H1 (cell line): ENCODE data around the gene KCMF1. TPM values are rescaled to one million over a fixed set of nuclear protein-coding genes. Genes with fewer than 3 reads are reported as not detected.

Source experiments
- CTCF ChIA-PET: fragments of 300-600 bp; sonication (Branson Sonifier 250); formaldehyde crosslinking; loops from one replicate; lab custom pipeline; 2021; ENCODE audit not compliant: partially characterized antibody; lab: Charles Lee
- POLR2A ChIA-PET: fragments of 300-600 bp; sonication (Branson Sonifier 250); formaldehyde crosslinking; loops from one replicate; lab custom pipeline; 2021; ENCODE audit warnings: inconsistent platforms; ENCODE audit not compliant: partially characterized antibody; lab: Charles Lee
- DNase-seq, 2 experiments: peaks; one replicate each; pipeline versions ENCODE4 v3.0.0 to v3.0.0-alpha.2; 2010 to 2022; ENCODE audit warnings: low spot score in 2 of 2, low read depth in 1 of 2, mixed read lengths in 1 of 2
- FAIRE-seq: peaks from 2 replicates; lab custom pipeline; 2011; peaks lifted over from hg19 to GRCh38; lab: Jason Lieb, UNC
- H2AFZ ChIP-seq: 2 replicates; pipeline ENCODE4 v1.8.1; 2012; ENCODE audit warnings: low read length, inconsistent platforms
- H2AK5ac ChIP-seq: 2 replicates; pipeline ENCODE4 v1.6.1; 2013; ENCODE audit warnings: low read depth, low read length
- H2BK120ac ChIP-seq: replicated peaks from 2 replicates; pipeline ENCODE3; 2013; ENCODE audit warnings: low read depth, low read length, inconsistent platforms
- H2BK12ac ChIP-seq: 2 replicates; pipeline ENCODE4 v1.6.1; 2013; ENCODE audit warnings: low read depth, low read length
- H2BK15ac ChIP-seq: 2 replicates; pipeline ENCODE4 v1.6.1; 2013; ENCODE audit warnings: low read length
- H2BK20ac ChIP-seq: 2 replicates; pipeline ENCODE4 v1.6.1; 2013; ENCODE audit warnings: low read length
- H2BK5ac ChIP-seq: 2 replicates; pipeline ENCODE4 v1.6.1; 2013; ENCODE audit warnings: low read depth, low read length
- H3K14ac ChIP-seq: 2 replicates; pipeline ENCODE4 v1.6.1; 2013; ENCODE audit warnings: inconsistent platforms; ENCODE audit not compliant: insufficient read length
- H3K18ac ChIP-seq: 2 replicates; pipeline ENCODE4 v1.6.1; 2013; ENCODE audit warnings: low read length; ENCODE audit errors: extremely low read depth
- H3K23ac ChIP-seq: 2 replicates; pipeline ENCODE4 v1.6.1; 2013; ENCODE audit warnings: inconsistent platforms; ENCODE audit not compliant: insufficient read length
- H3K23me2 ChIP-seq: 2 replicates; pipeline ENCODE4 v1.6.1; 2013; ENCODE audit warnings: low read depth, low read length
- H3K27ac ChIP-seq: 2 replicates; pipeline ENCODE4 v1.6.1; 2011; ENCODE audit warnings: low read depth, low read length, inconsistent platforms
- H3K27me3 ChIP-seq, 4 experiments: replicated peaks in 1 of 4; 1 replicate in 1 of 4; 2 replicates in 3 of 4; pipeline versions ENCODE4 v1.6.1 to v1.8.1; 2011 to 2013; ENCODE audit warnings: low read length in 3 of 4, mild to moderate bottlenecking in 3 of 4, inconsistent platforms in 2 of 4, mixed read lengths in 2 of 4, moderate library complexity in 1 of 4; ENCODE audit not compliant: control insufficient read depth in 3 of 4, insufficient read depth in 3 of 4; ENCODE audit errors: extremely low read depth in 1 of 4
- H3K36me3 ChIP-seq, 4 experiments: 2 replicates each; pipeline versions ENCODE4 v1.6.1 to v1.8.1; 2011 to 2013; ENCODE audit warnings: mild to moderate bottlenecking in 4 of 4, low read length in 3 of 4, moderate library complexity in 2 of 4, control low read depth in 1 of 4, inconsistent platforms in 1 of 4; ENCODE audit not compliant: insufficient read depth in 4 of 4, control insufficient read depth in 2 of 4
- H3K4ac ChIP-seq: replicated peaks from 2 replicates; pipeline ENCODE3; 2013; ENCODE audit warnings: low read length, low read depth, mixed read lengths, inconsistent platforms; ENCODE audit not compliant: insufficient read length
- H3K4me1 ChIP-seq, 4 experiments: replicated peaks in 1 of 4; 1 replicate in 1 of 4; 2 replicates in 3 of 4; pipeline versions ENCODE4 v1.6.1 to v1.8.1; 2011 to 2013; ENCODE audit warnings: low read length in 3 of 4, inconsistent platforms in 2 of 4, mixed read lengths in 1 of 4; ENCODE audit not compliant: insufficient read depth in 4 of 4, control insufficient read depth in 3 of 4
- H3K4me2 ChIP-seq, 2 experiments: 2 replicates each; pipeline versions ENCODE4 v1.6.1 to v1.8.1; 2011 to 2013; ENCODE audit warnings: low read depth in 2 of 2, low read length in 2 of 2, control low read depth in 1 of 2, inconsistent platforms in 1 of 2, mild to moderate bottlenecking in 1 of 2; ENCODE audit not compliant: insufficient read depth in 1 of 2
- H3K4me3 ChIP-seq, 4 experiments: fragments of 200-600, 300-600 bp in 1 of 4; sonication (generic), shearing (Covaris generic), sonication (Bioruptor Twin) in 1 of 4; 2 replicates each; pipeline versions ENCODE4 v1.5.1 to v1.8.1; 2011 to 2016; ENCODE audit warnings: low read length in 4 of 4, low read depth in 3 of 4, control low read depth in 2 of 4, inconsistent platforms in 2 of 4, mild to moderate bottlenecking in 2 of 4, mixed read lengths in 1 of 4, moderate library complexity in 1 of 4; ENCODE audit not compliant: insufficient read depth in 2 of 4; ENCODE audit errors: extremely low read depth in 1 of 4
- H3K56ac ChIP-seq: replicated peaks from 2 replicates; pipeline ENCODE3; 2013; ENCODE audit warnings: low read depth, mild to moderate bottlenecking, mixed read lengths, low read length, inconsistent platforms; ENCODE audit not compliant: insufficient read length
- H3K79me1 ChIP-seq: 2 replicates; pipeline ENCODE4 v1.6.1; 2013; ENCODE audit warnings: low read depth, low read length, control low read depth
- H3K79me2 ChIP-seq, 2 experiments: 2 replicates each; pipeline versions ENCODE4 v1.6.1 to v1.8.1; 2012 to 2013; ENCODE audit warnings: low read length in 2 of 2, mild to moderate bottlenecking in 2 of 2, inconsistent platforms in 1 of 2; ENCODE audit not compliant: insufficient read depth in 2 of 2, control insufficient read depth in 1 of 2
- H3K9ac ChIP-seq, 4 experiments: replicated peaks in 1 of 4; 1 replicate in 1 of 4; 2 replicates in 3 of 4; pipeline versions ENCODE4 v1.6.1 to v1.8.1; 2011 to 2013; ENCODE audit warnings: low read depth in 3 of 4, low read length in 3 of 4, control low read depth in 2 of 4, mild to moderate bottlenecking in 2 of 4, moderate library complexity in 2 of 4, inconsistent platforms in 1 of 4; ENCODE audit errors: extremely low read depth in 1 of 4
- H3K9me3 ChIP-seq, 2 experiments: 2 replicates each; pipeline versions ENCODE4 v1.6.1 to v1.8.1; 2012 to 2013; ENCODE audit warnings: mild to moderate bottlenecking in 2 of 2, moderate library complexity in 2 of 2, control low read depth in 1 of 2, inconsistent platforms in 1 of 2, low read depth in 1 of 2, low read length in 1 of 2, mixed read lengths in 1 of 2; ENCODE audit not compliant: insufficient read depth in 2 of 2
- H4K20me1 ChIP-seq, 2 experiments: replicated peaks in 1 of 2; 2 replicates each; pipeline versions ENCODE3 to v1.8.1; 2011 to 2013; ENCODE audit warnings: inconsistent platforms in 2 of 2, low read length in 2 of 2, mild to moderate bottlenecking in 1 of 2; ENCODE audit not compliant: insufficient read depth in 2 of 2, control insufficient read depth in 1 of 2
- H4K5ac ChIP-seq: 2 replicates; pipeline ENCODE4 v1.6.1; 2013; ENCODE audit warnings: low read length, low read depth, mixed read lengths, inconsistent platforms; ENCODE audit not compliant: insufficient read length
- H4K8ac ChIP-seq: 2 replicates; pipeline ENCODE4 v1.8.0; 2013; ENCODE audit warnings: mild to moderate bottlenecking, moderate library complexity, low read length, inconsistent platforms; ENCODE audit not compliant: insufficient read depth; ENCODE audit errors: extremely low read depth
- H4K91ac ChIP-seq: replicated peaks from 2 replicates; pipeline ENCODE3; 2013; ENCODE audit warnings: low read length, mixed read lengths, inconsistent platforms; ENCODE audit not compliant: insufficient read length
- BACH1 ChIP-seq: IDR thresholded peaks from 2 replicates; pipeline ENCODE4 v1.6.1; 2012; ENCODE audit warnings: low read length, improper control_type of control experiment
- E2F6 ChIP-seq: IDR thresholded peaks from 2 replicates; pipeline ENCODE4 v1.6.1; 2012; ENCODE audit warnings: inconsistent platforms
- RFX5 ChIP-seq: IDR thresholded peaks from 2 replicates; pipeline ENCODE4 v1.6.1; 2011; ENCODE audit warnings: low read depth, low read length, improper control_type of control experiment, borderline replicate concordance
- RNF2 ChIP-seq: fragments of 200-900, 300-1000 bp; sonication (generic); IDR thresholded peaks from 2 replicates; pipeline ENCODE4 v1.7.1; 2016; ENCODE audit warnings: borderline replicate concordance, low read depth, mild to moderate bottlenecking, antibody characterized with exemption, low read length; ENCODE audit not compliant: poor library complexity, severe bottlenecking; ENCODE audit errors: missing control alignments
- RXRA ChIP-seq: IDR thresholded peaks from 2 replicates; pipeline ENCODE4 v1.6.1; 2011; ENCODE audit warnings: low read depth, mild to moderate bottlenecking, low read length, moderate library complexity; ENCODE audit not compliant: insufficient read depth
- SAP30 ChIP-seq: fragments of 300-600 bp; sonication (generic); IDR thresholded peaks from 2 replicates; pipeline ENCODE4 v1.7.1; 2012; ENCODE audit warnings: low read length, moderate library complexity, mild to moderate bottlenecking, inconsistent platforms; ENCODE audit not compliant: insufficient read depth, insufficient replicate concordance
- SIRT6 ChIP-seq: IDR thresholded peaks from one replicate; pipeline ENCODE4 v1.7.1; 2012; ENCODE audit warnings: low read length, inconsistent platforms
- SP4 ChIP-seq: IDR thresholded peaks from 2 replicates; pipeline ENCODE4 v1.6.1; 2012; ENCODE audit warnings: low read length, inconsistent platforms
- TCF12 ChIP-seq: IDR thresholded peaks from 2 replicates; pipeline ENCODE4 v1.6.1; 2011; ENCODE audit warnings: low read depth, mild to moderate bottlenecking, low read length
- WGBS, 2 experiments: shearing (Covaris generic) in 1 of 2; methylation state at CpG; one replicate each; pipeline versions ENCODE4 v1.1.6 to v1.1.7; 2013 to 2015; ENCODE audit warnings: low lambda C conversion rate in 2 of 2, mixed read lengths in 2 of 2, inconsistent platforms in 1 of 2, low coverage in 1 of 2, missing lambda C conversion rate in 1 of 2; ENCODE audit not compliant: insufficient replicate concordance in 2 of 2, insufficient coverage in 1 of 2, insufficient read length in 1 of 2; ENCODE audit errors: extremely low coverage in 1 of 2, missing lambda C conversion rate in 1 of 2; 5-methylcytosine and 5-hydroxymethylcytosine counted together
- polyA plus RNA-seq, 7 experiments: library from polyadenylated mRNA; depleted of rRNA in 3 of 7; stranded (reverse) in 5 of 7; unstranded in 2 of 7; fragments of >200 nt in 5 of 7; fragments of 200-250 nt in 2 of 7; gene quantifications; 1 replicate in 5 of 7; 2 replicates in 1 of 7; 4 replicates in 1 of 7; pipeline versions ENCODE4 v1.2.1 to v1.2.3, GENCODE V29; 2011 to 2013; ENCODE audit warnings: missing spikeins in 2 of 7, mixed read lengths in 2 of 7
- total RNA-seq: library from RNA; stranded (reverse); fragmentation: NEBNext Ultra II Directional; extraction: Animal tissue kit (Norgen Biotek cat#: 25700); gene quantifications from 2 replicates; pipeline ENCODE4 v1.2.1, GENCODE V29; 2021

Gene KCMF1
- total and polyA plus RNA-seq, 2 of the 8 experiments (the other 6 are each of a cell fraction or from before 2014, with no cell fraction given) = 86.9 to 149 TPM

DNA sequence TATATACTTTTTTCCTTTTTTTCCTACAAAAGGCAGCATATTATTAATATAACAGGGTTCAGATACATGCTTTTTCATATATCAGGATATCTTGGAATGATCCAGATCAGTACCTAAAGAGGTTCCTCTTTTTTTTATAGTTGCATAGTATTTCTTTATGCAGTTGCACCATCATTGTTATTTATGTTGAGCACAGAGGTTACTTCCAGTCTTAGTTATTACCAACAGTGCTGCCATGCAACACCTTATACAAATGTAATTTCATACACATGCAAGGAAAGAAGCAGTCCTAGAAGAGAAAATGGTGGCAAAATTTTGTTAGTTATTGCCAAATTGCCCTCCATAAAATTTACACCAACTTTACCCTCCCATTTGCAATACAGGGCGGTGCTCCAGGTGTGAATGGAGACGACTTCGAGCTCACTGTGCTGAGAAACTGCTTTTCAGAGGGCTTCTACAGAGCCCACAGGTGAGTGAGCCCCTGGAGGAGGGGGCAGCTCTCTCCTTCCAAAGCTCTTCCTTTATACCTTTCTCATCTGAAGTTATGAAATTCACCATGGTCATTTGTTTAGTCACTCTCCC lies 30.0 kb upstream of the KCMF1 start:
- Histone ChIP-seq H2BK15ac (no peak overlapping the region), H2BK12ac (peak overlapping the region; percentile 72; the same call in 1 of the 2 replicates), H3K4ac (no peak overlapping the region), H3K9me3 (no peaks in the 10 kb centered on the region), H3K14ac (no peak overlapping the region), H3K23ac (no peak overlapping the region), H4K5ac (no peak overlapping the region), H3K36me3 (no peaks in the 10 kb centered on the region), H3K23me2 (0 out of 2 replicates have a peak, but pooled peaks cover 2% of the 10 kb centered on the region), H3K79me2 (no peaks in the 10 kb centered on the region), H3K79me1 (no peaks in the 10 kb centered on the region), H4K91ac (no peak overlapping the region), H3K4me1 (peaks cover 3 to 8% (median 4%) of the 10 kb centered on the region in 4 experiments; a peak in 5 of 7 replicates), H4K20me1 (no peaks in the 10 kb centered on the region), H4K8ac (no peak overlapping the region), H3K4me2 (no peak overlapping the region), H2AFZ (no peak overlapping the region), H2AK5ac (no peak overlapping the region), H3K4me3 (no peak overlapping the region), H3K9ac (no peak overlapping the region; a peak in 1 of 7 replicates), H3K56ac (no peak overlapping the region), H3K27ac (no peak overlapping the region), H3K18ac (no peak overlapping the region; the same call in 1 of the 2 replicates), H3K27me3 (no peaks in the 10 kb centered on the region), H2BK20ac (0 out of 2 replicates have a peak overlapping the region, but pooled peaks have one; percentile 91), H2BK5ac (no peak overlapping the region), H2BK120ac (no peak overlapping the region)
- ChIA-PET POLR2A (interaction anchor here (0.9 to 15.1 kb wide), 6 partner anchors 16 to 34 kb away, joined by 3 to 231 read pairs (median 3); no protein-coding TSS in a partner anchor), CTCF (interaction anchor here (0.6 to 7.5 kb wide), 7 partner anchors 11 to 125 kb away, joined by 3 to 54 read pairs (median 3); no protein-coding TSS in a partner anchor)
- 80% methylated on average over 3 of the region's 3 CpGs; no CpG with 5 or more reads in 1 of the 2 experiments for WGBS, 2 experiments
- no peak for FAIRE-seq
- no peak for DNase-seq
- TF ChIP-seq RNF2 (no peak), RFX5 (no peak), RXRA (no peak), BACH1 (no peak), SP4 (no peak), SIRT6 (no peak), TCF12 (no peak), SAP30 (no peak), E2F6 (no peak)
